HG03039 (cell line): ENCODE measurements around the gene COTL1.
"Not testable (repeated sequence)": the region's sequence is repeated elsewhere in the genome, so short reads cannot be mapped to it uniquely, and the experiment has no call there.

Experiments used
- ATAC-seq: cut with Tn5 transposase; IDR thresholded peaks from one replicate; pipeline ENCODE4 v1.9.1; 2021; ENCODE audit warnings: mild to moderate bottlenecking, moderate library complexity; ENCODE audit not compliant: unreplicated experiment

COTL1 gene

DNA sequence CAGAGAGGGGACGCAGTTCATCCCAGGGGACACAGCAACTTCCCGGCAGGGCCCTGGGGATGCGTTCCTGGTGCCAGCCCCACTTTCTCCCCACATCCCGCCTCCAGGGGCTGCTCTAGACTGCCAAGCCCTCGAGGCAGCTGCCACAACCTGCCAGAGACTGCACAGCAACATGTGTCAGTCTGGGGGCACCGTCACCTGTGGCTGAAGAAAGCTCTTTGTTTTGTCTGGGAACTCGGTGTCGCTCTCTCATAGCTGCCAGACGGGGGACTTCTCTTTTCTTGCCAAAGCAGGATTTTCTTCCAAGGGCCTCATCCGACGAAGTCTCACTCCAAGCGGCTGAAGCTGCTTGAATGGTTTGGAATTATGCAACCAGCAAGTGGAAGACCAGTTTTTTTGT lies 43.7 kb downstream of the COTL1 start:
- no peak for ATAC-seq

DNA sequence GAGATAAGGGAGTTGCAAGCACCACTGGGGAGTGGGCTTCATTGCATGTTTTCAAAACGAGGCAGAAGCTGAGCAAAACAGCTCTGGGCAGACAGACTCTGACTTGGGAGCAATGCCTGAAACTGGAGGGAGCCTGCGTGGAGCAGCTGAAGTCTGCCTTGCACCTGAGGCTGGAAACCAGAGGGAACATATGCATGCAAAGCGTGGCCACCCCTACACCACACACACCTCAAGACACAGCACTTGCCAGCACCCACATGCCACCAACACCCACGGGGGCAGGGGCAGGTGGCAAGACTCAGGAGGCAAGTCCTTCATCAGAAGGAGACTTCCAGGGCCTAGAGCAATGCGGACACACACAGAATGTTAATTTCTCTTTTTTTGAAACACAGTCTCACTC lies 45.8 kb downstream of the COTL1 start:
- ATAC-seq, result no peak

DNA sequence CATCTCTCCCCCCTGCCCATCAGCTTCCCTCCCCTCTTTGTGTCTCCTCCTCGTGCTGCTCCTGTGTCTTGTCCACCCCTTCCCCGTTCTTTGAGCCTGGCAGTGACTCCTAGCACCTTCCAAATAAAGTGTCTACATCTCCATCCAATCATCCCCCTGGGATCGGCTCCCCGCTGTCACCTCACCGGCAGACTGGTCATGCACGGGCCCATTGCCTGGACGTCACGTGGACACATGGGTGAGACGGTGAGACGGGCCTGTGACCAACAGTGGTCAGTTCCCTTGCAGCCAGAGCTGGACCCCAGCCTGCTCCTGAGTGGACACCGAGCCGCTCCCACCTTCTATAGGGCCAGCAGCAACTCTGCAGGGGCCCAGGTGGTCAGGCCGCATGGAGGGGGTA lies 46.4 kb downstream of the COTL1 start:
- ATAC-seq, result no peak

DNA sequence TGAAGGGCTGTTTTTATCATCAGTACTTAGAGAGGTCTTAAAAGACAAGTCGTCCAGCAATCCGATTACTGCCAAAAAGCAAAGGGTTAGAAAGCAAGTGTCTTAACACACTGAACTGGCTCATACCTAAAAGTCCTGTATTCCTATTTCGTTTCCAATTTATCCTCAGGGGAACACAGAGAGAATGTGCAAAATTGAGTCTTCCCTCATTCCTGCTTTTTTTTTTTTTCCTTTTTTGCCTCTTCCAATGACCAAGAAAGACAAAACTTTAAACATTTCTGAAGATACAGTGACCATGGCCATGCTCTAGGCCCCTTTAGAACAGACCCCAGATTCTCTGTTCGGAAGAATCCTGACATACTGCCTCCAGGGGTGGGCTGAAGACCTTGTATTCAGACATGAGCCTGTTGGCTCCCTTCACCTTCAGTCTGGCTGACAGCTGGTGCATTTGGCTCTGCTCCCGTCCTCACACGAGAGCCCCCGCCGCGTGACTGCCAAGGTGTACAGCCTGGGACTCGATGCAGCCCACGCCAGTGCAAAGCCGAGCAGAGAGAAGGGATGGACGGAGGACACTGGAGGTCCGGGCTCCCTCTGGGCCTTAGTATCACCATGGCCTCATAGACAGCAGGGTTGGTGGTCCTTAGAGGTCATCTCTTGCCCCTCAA lies 47.0 kb downstream of the COTL1 start:
- no peak for ATAC-seq

DNA sequence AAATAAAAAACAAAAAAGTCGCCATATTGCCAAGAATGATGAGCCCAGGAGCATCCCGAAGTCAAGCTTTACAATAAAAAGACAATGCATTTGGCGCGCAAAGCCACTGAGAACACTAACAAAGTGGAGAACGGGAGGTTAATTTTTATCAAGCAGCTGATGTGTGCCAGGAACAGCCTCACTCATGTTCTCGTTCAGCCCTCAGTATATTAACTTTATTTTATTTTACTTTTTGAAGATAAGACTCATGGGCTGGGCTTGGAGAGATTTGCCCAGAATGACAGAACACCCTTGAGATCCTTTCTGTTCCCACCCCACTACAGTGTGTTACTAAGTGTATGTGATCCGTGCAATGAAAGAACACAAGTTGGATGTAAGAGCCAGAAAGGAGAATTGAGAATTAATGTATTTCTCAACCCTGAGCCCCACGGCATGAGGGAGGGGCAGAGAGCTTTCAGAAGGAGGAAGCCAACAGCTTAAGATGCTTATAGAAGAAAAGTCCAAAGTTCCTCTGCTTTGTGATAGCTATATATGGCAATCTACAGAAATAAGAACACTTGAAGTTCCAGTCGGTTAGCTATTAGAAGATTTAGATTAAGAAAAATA lies 48.4 kb downstream of the COTL1 start:
- no peak for ATAC-seq

DNA sequence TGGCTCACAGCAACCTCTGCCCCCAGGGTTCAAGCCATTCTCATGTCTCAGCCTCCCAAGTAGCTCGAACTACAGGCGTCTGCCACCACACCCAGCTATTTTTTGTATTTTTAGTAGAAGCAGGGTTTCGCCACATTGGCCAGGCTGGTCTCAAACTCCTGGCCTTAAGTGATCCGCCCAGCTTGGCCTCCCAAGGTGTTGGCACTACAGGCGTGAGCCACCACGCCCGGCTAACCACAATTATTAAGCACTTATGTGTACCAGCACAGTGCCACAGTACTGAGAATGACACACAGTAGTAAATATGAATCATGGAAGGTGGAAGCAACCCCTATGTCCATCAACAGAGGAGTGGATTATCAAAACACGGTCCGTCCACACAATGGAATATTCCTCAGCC lies 49.8 kb downstream of the COTL1 start:
- ATAC-seq, result no peak

DNA sequence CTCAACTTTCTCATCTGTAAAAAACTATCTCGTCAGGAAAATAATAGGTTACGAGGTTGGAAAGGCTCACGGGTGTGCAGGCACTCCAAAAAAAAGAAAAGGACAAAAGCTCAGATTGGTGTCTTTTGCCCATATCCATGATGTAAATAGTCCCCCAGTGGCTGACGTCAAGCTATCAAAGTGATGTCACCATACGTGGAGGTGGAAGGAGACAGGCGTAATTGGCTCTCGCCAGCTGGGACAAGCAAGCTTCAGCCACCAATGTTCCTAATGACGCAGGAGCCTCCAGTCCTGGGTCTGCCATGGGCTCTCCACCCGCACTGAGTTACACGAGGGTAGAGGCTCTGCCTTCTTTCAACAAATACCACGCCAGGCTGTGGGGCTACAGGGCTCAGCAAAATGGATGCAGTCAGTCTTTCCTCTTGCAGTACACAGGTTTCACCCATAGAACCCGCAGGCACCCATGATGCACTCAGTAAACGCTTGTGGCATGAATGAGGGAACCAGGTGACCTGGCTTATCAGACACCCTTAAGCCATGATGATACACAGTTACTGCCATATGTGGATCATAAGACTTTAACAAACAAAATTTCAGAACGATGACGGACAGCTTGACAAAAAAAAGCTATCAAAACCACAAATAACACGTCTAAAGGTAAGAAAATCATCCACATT lies 50.5 kb downstream of the COTL1 start:
- ATAC-seq, result no peak

DNA sequence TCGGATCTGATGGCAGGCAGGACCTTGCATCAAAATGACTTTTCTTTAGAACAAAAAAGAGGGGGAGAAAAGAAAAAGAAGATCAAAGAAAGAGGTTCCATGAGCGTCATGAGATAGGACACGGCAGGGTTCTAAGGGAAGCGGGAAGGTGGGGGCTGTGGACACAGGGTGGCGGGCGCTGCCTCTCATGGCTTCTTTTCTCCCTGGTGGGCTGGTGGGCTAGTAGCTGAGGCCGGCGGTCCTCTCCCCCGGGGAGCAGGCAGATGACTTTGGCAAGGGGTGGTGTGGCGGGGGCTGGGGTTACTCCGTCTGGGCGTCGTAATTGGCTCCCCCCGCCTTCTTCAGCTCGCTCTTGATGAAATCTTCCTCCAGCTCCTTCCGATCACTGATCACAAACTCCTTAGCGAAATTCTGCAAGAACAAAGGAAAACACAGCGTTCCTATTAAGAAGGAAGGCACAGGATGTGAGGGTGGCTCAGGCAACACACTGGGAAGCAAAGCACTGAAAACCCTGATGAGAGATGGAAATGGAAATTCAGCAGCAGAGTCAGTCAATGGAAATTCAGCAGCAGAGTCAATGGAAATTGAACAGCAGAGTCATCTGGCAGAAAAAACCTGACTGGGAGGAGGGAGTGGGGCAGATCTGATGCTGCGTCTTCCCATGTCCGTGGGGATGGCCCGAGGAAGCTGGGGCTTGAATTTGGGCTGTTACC lies 51.2 kb downstream of the COTL1 start:
- no peak for ATAC-seq

DNA sequence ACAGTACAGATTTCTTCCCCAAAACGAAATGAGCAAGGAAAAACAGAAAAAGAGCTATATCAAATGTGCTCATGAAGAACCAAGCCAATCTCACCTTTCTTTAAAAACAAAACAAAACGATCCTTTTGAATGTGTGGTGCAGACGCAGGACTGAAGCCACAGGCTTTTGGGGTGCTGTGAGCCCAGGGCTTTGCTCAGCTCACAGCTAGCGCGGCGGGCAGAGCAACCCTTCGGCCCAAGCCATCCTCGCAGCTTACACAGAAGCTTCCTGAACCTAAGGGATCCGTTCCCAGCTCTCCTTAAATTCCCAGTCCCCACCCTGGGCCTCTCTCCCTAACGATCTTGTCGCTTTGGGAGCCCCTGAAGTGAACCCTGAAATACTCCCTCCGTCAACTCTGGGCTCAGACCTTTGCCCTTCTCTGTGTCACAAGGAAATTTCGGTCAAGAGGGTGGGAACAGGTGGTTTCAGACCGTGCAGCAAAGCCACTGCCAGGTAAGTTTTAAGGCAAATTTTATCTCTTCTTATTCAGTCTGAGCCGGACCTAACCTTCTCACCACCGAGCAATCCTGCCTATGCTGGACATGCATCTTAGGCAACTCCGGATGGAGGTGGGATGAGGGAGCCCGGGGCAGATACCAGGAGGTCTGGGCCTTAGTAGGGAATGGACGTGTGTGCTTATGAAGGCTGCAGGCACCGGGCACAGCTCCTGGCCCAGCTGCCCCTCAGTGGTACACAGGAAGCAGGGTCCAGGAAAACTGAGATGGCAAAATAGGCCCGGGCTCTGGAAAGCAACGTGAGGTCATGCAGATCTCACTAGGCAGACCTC lies 52.0 kb downstream of the COTL1 start:
- no peak for ATAC-seq

DNA sequence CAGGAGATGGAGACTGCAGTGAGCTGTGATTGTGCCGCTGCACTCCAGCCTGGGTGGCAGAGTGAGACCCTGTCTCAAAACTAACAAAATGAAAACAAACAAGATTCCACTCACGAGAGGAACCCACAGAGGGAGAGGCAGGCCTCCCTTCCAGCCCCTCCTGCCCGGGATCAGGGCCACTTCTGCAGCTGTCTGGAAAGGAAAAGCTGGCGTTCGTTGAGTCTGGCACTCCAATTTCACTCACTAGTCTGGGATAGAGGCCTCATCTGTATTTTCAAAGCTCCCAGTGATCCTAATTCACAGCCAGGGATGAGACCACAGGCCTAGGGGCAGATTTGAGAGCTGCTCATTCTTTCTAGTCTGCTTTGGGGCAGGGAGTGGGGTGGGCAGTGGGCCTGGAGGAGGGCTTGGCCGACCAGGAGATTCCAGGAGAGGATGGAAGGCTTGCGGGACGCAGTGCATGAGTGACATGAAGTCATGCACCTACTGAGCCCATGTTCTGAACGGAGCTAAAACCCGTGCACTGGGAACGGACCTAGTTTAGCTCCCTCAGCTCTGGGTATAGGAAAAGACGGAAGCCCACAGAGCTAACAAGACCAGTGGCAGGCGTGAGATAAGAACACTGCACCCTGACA lies 54.0 kb downstream of the COTL1 start:
- no peak for ATAC-seq

DNA sequence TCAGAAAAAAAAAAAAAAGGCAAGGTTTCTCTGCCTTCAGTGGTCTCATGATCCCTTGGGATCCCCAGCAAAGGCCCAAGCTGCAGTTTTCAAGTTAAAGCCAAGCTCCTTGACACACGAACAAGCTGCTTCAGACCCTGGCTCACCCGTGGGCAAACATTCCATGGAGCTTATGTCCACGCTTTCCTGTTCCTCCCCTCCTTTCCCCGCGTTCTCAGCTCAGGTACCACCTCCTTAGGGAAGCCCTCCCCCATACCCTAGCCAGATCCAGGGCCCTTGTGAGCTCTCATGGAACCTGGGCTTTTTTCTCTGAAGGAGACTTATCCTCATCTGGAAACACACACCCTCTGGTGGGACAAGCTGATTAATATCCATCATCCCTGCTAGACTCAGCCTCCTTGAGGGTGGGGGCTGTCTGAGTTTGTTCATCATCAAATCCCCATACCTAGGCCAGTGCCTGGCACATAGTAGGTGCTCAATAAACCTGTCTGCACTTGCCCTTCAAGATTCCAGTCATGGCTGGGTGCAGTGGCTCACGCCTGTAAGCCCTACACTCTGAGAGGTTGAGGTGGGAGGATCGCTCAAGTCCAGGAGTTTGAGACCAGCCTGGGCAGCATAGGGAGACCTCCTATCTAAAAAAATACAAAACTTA lies 54.7 kb downstream of the COTL1 start:
- ATAC-seq, result no peak

DNA sequence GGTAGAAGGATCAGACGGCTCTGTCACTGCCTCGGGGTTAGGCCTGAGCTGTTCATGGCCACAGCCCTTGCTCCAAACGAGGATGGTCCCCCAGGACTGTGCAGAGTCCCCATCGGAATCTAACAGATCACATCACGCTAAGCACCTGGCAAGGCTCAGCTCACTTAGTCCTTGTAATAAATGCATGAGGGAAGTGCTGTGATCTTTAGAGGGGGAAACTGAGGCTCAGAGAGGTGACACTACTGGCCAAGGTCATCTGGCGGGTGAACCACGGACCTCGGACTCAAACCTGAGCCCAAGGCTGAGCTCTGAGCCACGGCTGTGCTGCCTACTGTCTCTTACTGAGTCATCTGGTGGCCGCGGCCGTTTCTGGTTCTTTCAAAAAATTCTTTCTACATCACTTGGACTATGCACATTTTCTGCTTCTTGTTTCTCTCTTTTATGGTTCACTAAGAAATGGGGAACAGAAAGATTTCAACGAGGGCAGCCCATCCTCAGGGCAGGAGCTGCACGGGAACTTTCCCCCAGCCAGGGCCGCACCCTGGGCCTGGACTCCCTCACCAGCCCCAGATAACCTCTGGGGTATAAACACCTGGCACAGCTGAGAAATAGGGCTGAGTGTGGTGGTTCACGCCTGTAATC lies 55.6 kb downstream of the COTL1 start:
- no peak for ATAC-seq

DNA sequence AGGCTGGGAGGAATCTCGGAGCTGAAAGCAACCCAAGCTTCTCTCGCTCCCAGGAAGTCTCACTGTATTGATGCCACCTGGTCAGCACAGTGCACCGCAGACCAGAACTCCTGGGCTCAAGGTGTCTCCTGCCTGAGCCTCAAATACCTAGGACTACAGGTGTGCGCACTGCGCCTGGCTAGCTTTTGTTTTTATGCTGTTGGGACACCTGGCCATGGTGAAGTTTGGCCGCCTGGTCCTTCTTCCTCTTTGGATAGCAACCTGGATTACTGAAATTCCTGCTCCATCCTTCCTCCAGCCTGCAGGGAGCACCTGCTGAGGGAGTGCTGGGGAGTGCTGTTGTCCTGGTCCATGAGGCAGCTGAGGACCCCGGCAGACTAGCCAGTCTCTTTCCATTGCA lies 56.6 kb downstream of the COTL1 start:
- ATAC-seq, result no peak

DNA sequence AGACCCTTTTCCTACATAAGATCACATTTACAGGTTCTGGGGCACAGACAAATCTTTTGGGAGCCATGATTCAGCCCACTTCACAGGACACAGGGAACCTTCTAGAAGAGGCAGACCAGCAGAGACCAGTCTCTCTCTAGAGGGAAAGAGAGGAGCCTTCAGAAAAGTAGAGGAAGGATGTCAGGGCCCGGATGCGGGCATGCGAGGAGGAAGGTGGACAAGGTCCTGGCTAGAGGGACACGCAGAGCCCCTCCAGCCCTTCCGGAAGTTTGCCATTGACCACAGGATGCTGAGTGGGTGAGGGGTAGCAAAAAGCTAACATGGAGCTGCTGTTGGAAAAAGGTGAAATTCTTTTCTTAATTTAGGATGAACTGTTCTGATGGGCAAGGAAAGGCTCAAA lies 57.6 kb downstream of the COTL1 start:
- ATAC-seq, result no peak

DNA sequence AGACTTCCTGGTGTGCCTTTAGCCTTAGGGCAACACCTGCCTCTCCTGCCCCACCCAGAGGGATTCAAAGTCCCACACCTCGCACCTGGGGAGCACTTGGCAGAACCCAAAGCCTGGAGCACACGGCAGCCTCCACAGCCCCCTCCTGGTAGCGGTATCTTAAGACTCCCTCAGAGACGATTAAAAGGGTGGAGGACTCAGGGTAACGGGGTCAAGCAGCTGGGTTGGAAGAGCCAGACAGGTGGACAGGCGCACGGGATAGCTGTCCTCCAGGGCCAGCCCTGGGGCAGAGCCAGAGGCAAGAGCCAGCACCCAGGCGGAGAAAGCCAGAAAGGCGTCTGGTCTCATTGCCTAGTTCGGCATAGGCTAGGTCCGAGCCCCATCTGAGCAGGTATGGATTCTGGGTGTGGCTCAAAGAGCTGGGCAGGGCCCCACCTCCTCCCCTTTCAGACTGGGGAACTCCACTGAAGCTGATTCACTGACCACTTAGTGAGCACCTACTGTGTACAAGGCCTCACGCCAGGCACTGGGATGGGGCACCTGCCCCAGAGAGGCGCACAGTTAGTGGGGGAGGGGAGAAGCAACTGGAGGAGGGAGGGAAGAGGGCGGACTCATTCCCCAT lies 58.5 kb downstream of the COTL1 start:
- ATAC-seq, result no peak

DNA sequence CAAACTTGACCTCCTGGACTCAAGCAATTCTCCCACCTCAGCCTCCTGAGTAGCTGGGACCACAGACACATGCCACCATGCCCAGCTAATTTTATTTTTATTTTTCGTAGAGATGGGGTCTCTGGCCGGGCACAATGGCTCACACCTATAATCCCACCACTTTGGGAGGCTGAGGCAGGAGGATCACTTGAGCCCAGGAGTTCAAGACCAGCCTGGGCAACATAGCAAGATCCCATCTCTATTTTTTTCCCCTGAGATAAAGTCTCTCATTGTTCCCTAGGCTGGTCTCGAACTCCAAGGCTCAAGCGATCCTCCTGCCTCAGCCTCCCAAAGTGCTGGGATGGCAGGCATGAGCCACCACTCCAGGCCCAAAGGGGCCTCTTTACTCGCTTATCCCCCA lies 59.0 kb downstream of the COTL1 start:
- ATAC-seq, result not testable (repeated sequence)

DNA sequence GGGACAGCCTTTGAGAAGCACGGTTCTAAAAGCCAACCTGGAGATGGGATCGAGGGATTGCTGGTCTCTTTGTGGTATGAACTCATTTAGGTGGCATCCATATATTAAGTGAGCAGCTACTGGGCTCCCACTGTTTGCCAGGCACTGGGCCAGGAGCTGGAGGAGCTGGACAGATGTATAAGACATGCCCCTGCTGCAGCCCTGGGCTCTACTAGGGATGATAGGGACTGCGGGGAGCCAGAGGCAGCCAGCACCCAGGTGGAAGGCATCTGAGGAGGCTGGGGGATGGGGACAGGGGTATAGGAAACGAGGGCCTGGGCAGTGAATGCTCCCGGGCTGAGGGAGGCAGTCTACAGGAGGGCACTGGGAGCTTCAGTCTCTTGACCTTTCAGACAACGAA lies 60.4 kb downstream of the COTL1 start:
- no peak for ATAC-seq

DNA sequence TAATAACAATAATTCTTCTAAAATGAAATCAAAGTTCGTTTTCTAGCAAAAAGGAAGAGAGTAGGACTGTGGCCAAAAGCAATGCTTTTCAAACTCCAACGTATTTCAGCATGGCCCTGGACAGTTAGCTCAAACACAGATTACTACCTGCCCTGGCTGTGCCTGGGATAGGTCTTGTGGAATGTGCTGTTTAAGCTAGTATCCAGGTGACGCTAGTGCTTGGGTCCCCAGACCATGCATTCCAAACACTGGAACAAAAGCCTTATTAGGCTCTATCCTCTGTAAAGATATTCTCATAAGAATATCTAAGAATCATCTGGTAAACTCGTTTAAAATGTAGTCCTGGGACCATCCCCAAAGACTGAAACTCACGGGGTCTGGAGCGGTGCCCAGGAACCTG lies 60.8 kb downstream of the COTL1 start:
- no peak for ATAC-seq
